Body of pancreas (tissue), 4 donors: Measurements from ENCODE around the gene PBX1.

Experiments
- POLR2A ChIP-seq, 3 donors: fragments of 450-650 bp; IDR thresholded peaks; one replicate each; pipeline ENCODE4 v1.6.1; 2016; ENCODE audit warnings: antibody characterized with exemption in 3 of 3, mild to moderate bottlenecking in 2 of 3
- TF ChIP-seq, protein P1 (sequence below), 7 experiments: fragments of 450-650 bp in 4 of 7; fragments of 200-600 bp in 3 of 7; sonication (generic) in 3 of 7; IDR thresholded peaks; one replicate each; pipeline ENCODE4 v1.5.1; 2016 to 2019; ENCODE audit warnings: antibody characterized with exemption in 7 of 7

DNA sequence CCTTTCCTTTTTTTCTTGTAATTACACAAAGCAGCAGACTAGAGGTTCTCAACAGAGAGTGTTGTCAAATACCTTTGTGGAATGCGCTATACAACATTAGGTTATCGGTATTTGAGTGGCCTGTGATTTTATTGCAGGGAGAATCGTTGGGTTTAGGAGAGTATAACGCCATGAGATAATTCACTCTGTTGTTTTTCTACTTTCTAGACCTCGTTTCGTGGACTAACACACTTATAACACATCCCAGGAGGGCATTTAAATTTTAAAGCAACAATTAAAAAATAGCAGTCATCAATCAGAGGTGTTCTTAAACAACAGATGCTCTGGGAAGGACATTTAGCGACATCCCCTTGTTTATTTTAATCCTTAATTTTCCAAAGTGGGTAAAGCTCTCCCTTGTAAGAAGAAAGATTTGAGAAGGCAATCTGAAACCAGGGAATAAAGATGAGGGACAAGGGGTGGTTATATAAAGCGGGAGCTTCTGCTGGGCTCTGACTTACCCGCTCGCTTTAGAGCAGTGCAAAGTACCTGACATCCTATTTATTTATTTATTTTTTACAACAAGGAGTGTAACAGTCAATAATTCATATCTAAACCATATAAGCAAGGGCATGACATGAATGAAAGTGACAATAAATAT is 4.9 kb downstream of the PBX1 start:
- no peak for TF ChIP-seq POLR2A (IDR thresholded peaks at IDR 0.05)
- TF ChIP-seq, protein P1, sequence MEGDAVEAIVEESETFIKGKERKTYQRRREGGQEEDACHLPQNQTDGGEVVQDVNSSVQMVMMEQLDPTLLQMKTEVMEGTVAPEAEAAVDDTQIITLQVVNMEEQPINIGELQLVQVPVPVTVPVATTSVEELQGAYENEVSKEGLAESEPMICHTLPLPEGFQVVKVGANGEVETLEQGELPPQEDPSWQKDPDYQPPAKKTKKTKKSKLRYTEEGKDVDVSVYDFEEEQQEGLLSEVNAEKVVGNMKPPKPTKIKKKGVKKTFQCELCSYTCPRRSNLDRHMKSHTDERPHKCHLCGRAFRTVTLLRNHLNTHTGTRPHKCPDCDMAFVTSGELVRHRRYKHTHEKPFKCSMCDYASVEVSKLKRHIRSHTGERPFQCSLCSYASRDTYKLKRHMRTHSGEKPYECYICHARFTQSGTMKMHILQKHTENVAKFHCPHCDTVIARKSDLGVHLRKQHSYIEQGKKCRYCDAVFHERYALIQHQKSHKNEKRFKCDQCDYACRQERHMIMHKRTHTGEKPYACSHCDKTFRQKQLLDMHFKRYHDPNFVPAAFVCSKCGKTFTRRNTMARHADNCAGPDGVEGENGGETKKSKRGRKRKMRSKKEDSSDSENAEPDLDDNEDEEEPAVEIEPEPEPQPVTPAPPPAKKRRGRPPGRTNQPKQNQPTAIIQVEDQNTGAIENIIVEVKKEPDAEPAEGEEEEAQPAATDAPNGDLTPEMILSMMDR (IDR thresholded peaks at IDR 0.05): no peak
